OCI-LY1 (cell line): ENCODE data around the gene CACHD1.
A peak's percentile ranks its signal among the peaks of the same experiment; 100 is the strongest.

Source experiments
- H2AFZ ChIP-seq: fragments of 200-600 bp; sonication (generic), shearing (Covaris generic); 2 replicates; pipeline ENCODE4 v1.6.0; 2014; ENCODE audit warnings: antibody characterized with exemption, mild to moderate bottlenecking, low read length
- H3F3A ChIP-seq: fragments of 200-600 bp; sonication (generic), shearing (Covaris generic); 2 replicates; pipeline ENCODE4 v1.6.0; 2014; ENCODE audit warnings: mild to moderate bottlenecking, antibody characterized with exemption, low read length, moderate library complexity; ENCODE audit not compliant: insufficient read depth
- H3K27ac ChIP-seq: fragments of 200-600 bp; sonication (generic); 2 replicates; pipeline ENCODE4 v1.5.1; 2014; ENCODE audit warnings: low read length, mixed run types, mild to moderate bottlenecking, low read depth; ENCODE audit not compliant: poor library complexity, severe bottlenecking
- H3K27me3 ChIP-seq: fragments of 200-600 bp; sonication (generic); 2 replicates; pipeline ENCODE4 v1.6.0; 2014; ENCODE audit warnings: antibody characterized with exemption, mild to moderate bottlenecking, low read length, moderate library complexity; ENCODE audit not compliant: insufficient read depth
- H3K36me3 ChIP-seq: fragments of 200-600 bp; sonication (generic); 2 replicates; pipeline ENCODE4 v1.6.1; 2014; ENCODE audit warnings: mild to moderate bottlenecking, antibody characterized with exemption, low read length, moderate library complexity, mixed read lengths; ENCODE audit not compliant: insufficient read depth
- H3K4me1 ChIP-seq: fragments of 200-600 bp; sonication (generic); 2 replicates; pipeline ENCODE4 v1.5.1; 2014; ENCODE audit warnings: mild to moderate bottlenecking, low read length, moderate library complexity; ENCODE audit not compliant: insufficient read depth, severe bottlenecking
- H3K4me2 ChIP-seq: fragments of 200-600 bp; sonication (generic), shearing (Covaris generic); 2 replicates; pipeline ENCODE4 v1.6.1; 2014; ENCODE audit warnings: low read length
- H3K4me3 ChIP-seq: fragments of 200-600 bp; sonication (generic); 2 replicates; pipeline ENCODE4 v1.5.1; 2014; ENCODE audit warnings: low read length, low read depth, mild to moderate bottlenecking, mixed read lengths; ENCODE audit not compliant: poor library complexity, severe bottlenecking
- H3K79me2 ChIP-seq: fragments of 200-600 bp; shearing (Covaris generic); 2 replicates; pipeline ENCODE4 v1.6.1; 2016; ENCODE audit warnings: mixed run types, low read length, mixed read lengths; ENCODE audit not compliant: insufficient read depth
- H3K9ac ChIP-seq: fragments of 200-600 bp; sonication (generic), shearing (Covaris generic); 2 replicates; pipeline ENCODE4 v1.6.1; 2014; ENCODE audit warnings: mild to moderate bottlenecking, low read length, mixed read lengths
- H3K9me2 ChIP-seq: fragments of 200-600 bp; sonication (generic), shearing (Covaris generic); 2 replicates; pipeline ENCODE4 v1.6.1; 2014; ENCODE audit warnings: low read depth, mild to moderate bottlenecking, low read length, mixed read lengths
- H3K9me3 ChIP-seq: fragments of 200-600 bp; shearing (Covaris generic); 2 replicates; pipeline ENCODE4 v1.6.1; 2014; ENCODE audit warnings: low read length, mixed read lengths
- H4K20me1 ChIP-seq: fragments of 200-600 bp; sonication (generic), shearing (Covaris generic); 2 replicates; pipeline ENCODE4 v1.6.0; 2016; ENCODE audit warnings: mild to moderate bottlenecking, low read length; ENCODE audit not compliant: insufficient read depth
- EZH2 ChIP-seq: fragments of 200-600 bp; sonication (generic), shearing (Covaris generic); IDR thresholded peaks from 2 replicates; pipeline ENCODE4 v1.8.0; 2017; ENCODE audit warnings: borderline replicate concordance, mixed run types, mild to moderate bottlenecking, antibody characterized with exemption, low read length, moderate library complexity, mixed read lengths
- TF ChIP-seq, protein P1 (sequence below): fragments of 200-600 bp; sonication (generic), shearing (Covaris generic); IDR thresholded peaks from 2 replicates; pipeline ENCODE4 v1.5.1; 2017; ENCODE audit warnings: mild to moderate bottlenecking, antibody characterized with exemption, low read length, moderate library complexity, mixed read lengths

Gene CACHD1

DNA sequence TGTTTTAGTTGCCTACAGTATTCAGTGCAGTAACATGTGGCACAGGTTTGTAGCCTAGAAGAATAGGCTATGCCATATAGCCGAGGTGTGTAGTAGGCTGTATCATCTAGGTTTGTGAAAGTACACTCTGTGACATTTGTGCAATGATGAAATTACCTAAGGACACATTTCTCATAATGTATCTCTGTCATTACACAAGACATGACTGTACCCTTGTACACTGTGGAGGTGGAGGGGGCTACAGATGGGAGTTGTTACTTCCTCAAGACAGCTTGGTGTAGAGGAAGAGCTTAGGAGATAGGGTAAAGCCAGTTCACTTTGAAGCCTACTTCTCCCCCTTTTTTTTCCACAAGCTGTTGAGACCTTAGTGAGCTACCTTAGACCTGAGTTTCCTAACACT is 215.3 kb downstream of the CACHD1 start:
- Histone ChIP-seq H3K4me2 (no peak overlapping the region), H3F3A (no peaks in the 10 kb centered on the region), H3K79me2 (no peaks in the 10 kb centered on the region), H3K9me3 (no peaks in the 10 kb centered on the region), H3K27ac (no peak overlapping the region), H2AFZ (no peak overlapping the region), H3K4me3 (no peak overlapping the region), H4K20me1 (no peaks in the 10 kb centered on the region), H3K9me2 (no peaks in the 10 kb centered on the region), H3K4me1 (no peaks in the 10 kb centered on the region), H3K36me3 (no peaks in the 10 kb centered on the region), H3K27me3 (no peaks in the 10 kb centered on the region), H3K9ac (no peak overlapping the region)
- TF ChIP-seq, protein P1, sequence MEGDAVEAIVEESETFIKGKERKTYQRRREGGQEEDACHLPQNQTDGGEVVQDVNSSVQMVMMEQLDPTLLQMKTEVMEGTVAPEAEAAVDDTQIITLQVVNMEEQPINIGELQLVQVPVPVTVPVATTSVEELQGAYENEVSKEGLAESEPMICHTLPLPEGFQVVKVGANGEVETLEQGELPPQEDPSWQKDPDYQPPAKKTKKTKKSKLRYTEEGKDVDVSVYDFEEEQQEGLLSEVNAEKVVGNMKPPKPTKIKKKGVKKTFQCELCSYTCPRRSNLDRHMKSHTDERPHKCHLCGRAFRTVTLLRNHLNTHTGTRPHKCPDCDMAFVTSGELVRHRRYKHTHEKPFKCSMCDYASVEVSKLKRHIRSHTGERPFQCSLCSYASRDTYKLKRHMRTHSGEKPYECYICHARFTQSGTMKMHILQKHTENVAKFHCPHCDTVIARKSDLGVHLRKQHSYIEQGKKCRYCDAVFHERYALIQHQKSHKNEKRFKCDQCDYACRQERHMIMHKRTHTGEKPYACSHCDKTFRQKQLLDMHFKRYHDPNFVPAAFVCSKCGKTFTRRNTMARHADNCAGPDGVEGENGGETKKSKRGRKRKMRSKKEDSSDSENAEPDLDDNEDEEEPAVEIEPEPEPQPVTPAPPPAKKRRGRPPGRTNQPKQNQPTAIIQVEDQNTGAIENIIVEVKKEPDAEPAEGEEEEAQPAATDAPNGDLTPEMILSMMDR: no peak

DNA sequence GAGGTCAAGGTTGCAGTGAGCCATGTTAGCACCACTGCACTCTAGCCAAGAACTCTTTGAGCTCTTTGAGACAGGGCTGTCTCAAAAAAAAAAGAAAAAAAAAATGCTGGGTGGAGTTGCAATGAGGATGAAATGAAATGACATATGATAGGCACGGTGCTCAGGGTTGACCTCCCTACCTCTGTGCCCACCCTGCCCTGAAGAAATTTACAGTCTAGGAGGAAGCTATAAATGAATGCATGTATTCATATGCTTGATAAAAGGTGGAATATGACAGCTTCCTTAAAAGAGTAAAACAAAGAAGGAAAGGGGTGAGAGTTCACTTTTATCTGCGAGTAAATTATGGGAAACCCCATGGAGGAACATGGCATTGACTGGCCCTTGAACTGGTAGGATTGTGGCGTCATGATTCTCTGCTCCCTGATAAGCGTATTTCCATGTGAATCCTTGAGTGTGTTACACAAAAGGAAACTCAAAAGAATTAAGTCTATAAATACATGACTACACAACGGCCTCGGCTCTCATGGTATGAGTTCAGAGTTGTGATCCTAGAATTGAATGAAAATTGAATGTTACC is 215.9 kb downstream of the CACHD1 start:
- Histone ChIP-seq H3K9me2 (no peaks in the 10 kb centered on the region), H3K27ac (no peak overlapping the region), H3K4me3 (no peak overlapping the region), H3K9ac (no peak overlapping the region), H4K20me1 (no peaks in the 10 kb centered on the region), H3K36me3 (no peaks in the 10 kb centered on the region), H3F3A (no peaks in the 10 kb centered on the region), H3K27me3 (no peaks in the 10 kb centered on the region), H3K4me1 (no peaks in the 10 kb centered on the region), H2AFZ (no peak overlapping the region), H3K4me2 (no peak overlapping the region), H3K9me3 (no peaks in the 10 kb centered on the region), H3K79me2 (no peaks in the 10 kb centered on the region)
- TF ChIP-seq, protein P1: no peak
- TF ChIP-seq EZH2: no peak

DNA sequence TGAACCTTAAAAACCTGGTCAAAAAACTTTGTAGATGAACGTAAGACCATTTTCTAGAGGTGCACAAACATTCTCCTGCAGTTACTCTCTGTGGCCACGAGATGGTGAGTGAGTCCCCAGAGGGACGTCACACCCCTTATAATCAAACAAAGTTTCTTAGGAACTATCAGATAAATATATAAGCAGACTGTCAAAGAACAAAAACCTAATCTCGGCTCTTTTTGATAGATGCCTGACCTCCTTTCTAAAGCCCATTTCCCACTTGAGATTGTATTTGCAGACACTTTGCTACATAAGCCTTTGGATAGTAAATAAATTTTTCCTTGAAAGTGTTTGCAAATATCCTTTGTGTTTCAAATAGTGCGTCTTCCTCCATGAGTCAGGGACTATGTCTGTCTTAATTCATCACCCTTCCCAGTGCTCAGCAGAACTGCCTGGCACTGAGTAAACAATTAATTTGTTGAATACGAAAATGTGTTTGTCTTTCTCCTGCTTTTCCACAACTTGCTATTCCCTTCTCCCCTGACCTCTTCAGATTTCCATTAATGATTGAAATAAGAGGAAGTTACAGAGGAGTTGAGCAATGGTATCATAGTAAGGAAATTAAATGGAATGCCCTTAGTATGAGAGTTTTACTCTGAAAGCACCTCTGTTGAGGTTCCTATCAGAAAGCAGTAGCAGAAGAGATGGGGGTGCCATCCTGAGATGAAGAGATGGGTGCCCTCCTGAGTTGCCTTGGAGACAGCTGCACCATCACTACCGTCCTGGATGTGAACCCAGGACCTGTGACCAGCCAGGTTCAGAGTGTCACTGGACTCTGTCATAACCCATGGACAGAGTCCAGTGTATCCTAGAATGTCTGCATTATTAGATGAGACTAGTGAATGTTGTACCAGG is 217.1 kb downstream of the CACHD1 start:
- Histone ChIP-seq H3K4me3 (no peak overlapping the region), H4K20me1 (no peaks in the 10 kb centered on the region), H3F3A (no peaks in the 10 kb centered on the region), H3K4me1 (no peaks in the 10 kb centered on the region), H3K27me3 (no peaks in the 10 kb centered on the region), H3K79me2 (no peaks in the 10 kb centered on the region), H3K36me3 (no peaks in the 10 kb centered on the region), H3K9ac (no peak overlapping the region), H3K27ac (no peak overlapping the region), H3K9me2 (no peaks in the 10 kb centered on the region), H3K9me3 (no peaks in the 10 kb centered on the region), H2AFZ (no peak overlapping the region), H3K4me2 (no peak overlapping the region)
- TF ChIP-seq EZH2: no peak
- TF ChIP-seq, protein P1: peak; percentile 77
